ENCODE measurements around the gene SOX30. TPM values are rescaled to one million over a fixed set of nuclear protein-coding genes. Genes with fewer than 3 reads are reported as not detected.

The SOX30 gene
- total RNA-seq, 1 donor from 2014 or later, result 0.17 TPM

DNA sequence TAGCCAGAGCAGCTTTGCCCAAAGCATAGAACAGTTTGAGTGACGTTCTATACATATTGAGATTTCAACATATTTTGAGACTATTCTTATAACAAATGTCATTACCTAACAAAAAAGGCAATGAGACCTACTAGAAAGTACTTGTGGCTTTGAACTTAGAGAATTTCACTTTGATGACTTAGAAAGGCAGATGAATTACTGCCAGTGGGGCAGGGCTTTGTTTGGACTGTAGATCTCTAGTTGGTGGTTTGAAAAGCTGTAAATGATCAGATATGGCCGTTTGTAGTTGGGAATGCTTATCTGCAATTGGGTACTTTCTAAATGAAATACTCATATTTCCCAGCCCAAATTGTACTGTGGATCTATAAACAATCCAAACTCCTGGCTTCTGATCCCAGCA, 28.1 kb downstream of the SOX30 start:
- Mint-ChIP-seq H3K27me3 (ENCODE audit: insufficient read depth, low read depth) (no peaks in the 10 kb centered on the region), H3K27ac (no peak overlapping the region)

DNA sequence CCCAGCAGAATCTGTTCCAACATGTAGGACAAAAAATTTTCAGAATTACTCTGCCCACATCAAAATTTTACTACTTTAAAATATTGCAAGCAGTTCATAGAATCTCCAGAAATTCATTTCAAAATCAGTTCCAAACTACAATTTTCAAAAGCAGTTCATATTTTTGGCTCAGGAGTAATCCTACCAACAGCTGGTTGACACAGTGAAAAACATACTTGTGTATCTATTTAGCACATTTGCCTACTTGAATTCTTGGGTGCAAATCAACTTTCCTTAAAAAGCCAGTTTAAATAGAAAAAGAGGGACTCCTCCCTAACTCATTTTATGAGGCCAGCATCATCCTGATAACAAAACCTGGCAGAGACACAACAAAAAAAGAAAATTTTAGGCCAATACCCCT, 31.5 kb downstream of the SOX30 start:
- H3K27ac ChIP-seq, result no peak overlapping the region
- H3K27me3 ChIP-seq, result no peaks in the 10 kb centered on the region
- no peak overlapping the region for H2AFZ ChIP-seq (replicated peaks)
- H3K4me3 ChIP-seq, result no peak overlapping the region
- no peaks in the 10 kb centered on the region for H3K79me2 ChIP-seq (ENCODE audit: low read depth)
- Mint-ChIP-seq H3K27me3 (ENCODE audit: insufficient read depth, low read depth) (peaks cover 5% of the 10 kb centered on the region), H3K36me3 (no peaks in the 10 kb centered on the region), H3K4me1 (no peaks in the 10 kb centered on the region), H3K9me3 (peaks cover 8% of the 10 kb centered on the region), H3K27ac (no peak overlapping the region), H3K4me3 (no peak overlapping the region)
- DNase-seq (ENCODE audit: low spot score), result no peak
- no peaks in the 10 kb centered on the region for H4K20me1 ChIP-seq (ENCODE audit: low read depth)
- no peaks in the 10 kb centered on the region for H3K4me1 ChIP-seq
- no peaks in the 10 kb centered on the region for H3F3A ChIP-seq (ENCODE audit: low read depth)
- TF ChIP-seq, protein P1, sequence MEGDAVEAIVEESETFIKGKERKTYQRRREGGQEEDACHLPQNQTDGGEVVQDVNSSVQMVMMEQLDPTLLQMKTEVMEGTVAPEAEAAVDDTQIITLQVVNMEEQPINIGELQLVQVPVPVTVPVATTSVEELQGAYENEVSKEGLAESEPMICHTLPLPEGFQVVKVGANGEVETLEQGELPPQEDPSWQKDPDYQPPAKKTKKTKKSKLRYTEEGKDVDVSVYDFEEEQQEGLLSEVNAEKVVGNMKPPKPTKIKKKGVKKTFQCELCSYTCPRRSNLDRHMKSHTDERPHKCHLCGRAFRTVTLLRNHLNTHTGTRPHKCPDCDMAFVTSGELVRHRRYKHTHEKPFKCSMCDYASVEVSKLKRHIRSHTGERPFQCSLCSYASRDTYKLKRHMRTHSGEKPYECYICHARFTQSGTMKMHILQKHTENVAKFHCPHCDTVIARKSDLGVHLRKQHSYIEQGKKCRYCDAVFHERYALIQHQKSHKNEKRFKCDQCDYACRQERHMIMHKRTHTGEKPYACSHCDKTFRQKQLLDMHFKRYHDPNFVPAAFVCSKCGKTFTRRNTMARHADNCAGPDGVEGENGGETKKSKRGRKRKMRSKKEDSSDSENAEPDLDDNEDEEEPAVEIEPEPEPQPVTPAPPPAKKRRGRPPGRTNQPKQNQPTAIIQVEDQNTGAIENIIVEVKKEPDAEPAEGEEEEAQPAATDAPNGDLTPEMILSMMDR (IDR thresholded peaks at IDR 0.05), result no peak
- TF ChIP-seq EZH2phosphoT487 (IDR thresholded peaks at IDR 0.05) (no peak), EZH2 (IDR thresholded peaks at IDR 0.05) (no peak)
- no peaks in the 10 kb centered on the region for H3K9me3 ChIP-seq (ENCODE audit: low read depth)
- H3K36me3 ChIP-seq, result no peaks in the 10 kb centered on the region
- H3K4me2 ChIP-seq, result no peak overlapping the region
- H3K9ac ChIP-seq, result no peak overlapping the region

More for the DNA sequence above, 28.1 kb downstream of the SOX30 start:
- H3K9ac ChIP-seq, result no peak overlapping the region
- no peaks in the 10 kb centered on the region for H3K36me3 ChIP-seq
- DNase-seq (ENCODE audit: low spot score), result no peak
- peaks cover 8% of the 10 kb centered on the region for H3K9me3 Mint-ChIP-seq
- no peaks in the 10 kb centered on the region for H4K20me1 ChIP-seq (ENCODE audit: low read depth)
- H3K27ac ChIP-seq, result no peak overlapping the region
- H3K9me3 ChIP-seq (ENCODE audit: low read depth), result no peaks in the 10 kb centered on the region
- no peak overlapping the region for H2AFZ ChIP-seq (replicated peaks)
- H3K27me3 ChIP-seq, result no peaks in the 10 kb centered on the region
- no peak for TF ChIP-seq EZH2phosphoT487 (IDR thresholded peaks at IDR 0.05)
- TF ChIP-seq EZH2 (IDR thresholded peaks at IDR 0.05), result no peak
- TF ChIP-seq, protein P1 (IDR thresholded peaks at IDR 0.05), result no peak
- H3K79me2 ChIP-seq (ENCODE audit: low read depth), result no peaks in the 10 kb centered on the region
- H3K36me3 Mint-ChIP-seq, result no peaks in the 10 kb centered on the region
- no peak overlapping the region for H3K4me3 ChIP-seq
- H3K4me2 ChIP-seq, result no peak overlapping the region
- H3F3A ChIP-seq (ENCODE audit: low read depth), result no peaks in the 10 kb centered on the region
- H3K4me1 Mint-ChIP-seq, result no peaks in the 10 kb centered on the region
- no peak overlapping the region for H3K4me3 Mint-ChIP-seq
- no peaks in the 10 kb centered on the region for H3K4me1 ChIP-seq

DNA sequence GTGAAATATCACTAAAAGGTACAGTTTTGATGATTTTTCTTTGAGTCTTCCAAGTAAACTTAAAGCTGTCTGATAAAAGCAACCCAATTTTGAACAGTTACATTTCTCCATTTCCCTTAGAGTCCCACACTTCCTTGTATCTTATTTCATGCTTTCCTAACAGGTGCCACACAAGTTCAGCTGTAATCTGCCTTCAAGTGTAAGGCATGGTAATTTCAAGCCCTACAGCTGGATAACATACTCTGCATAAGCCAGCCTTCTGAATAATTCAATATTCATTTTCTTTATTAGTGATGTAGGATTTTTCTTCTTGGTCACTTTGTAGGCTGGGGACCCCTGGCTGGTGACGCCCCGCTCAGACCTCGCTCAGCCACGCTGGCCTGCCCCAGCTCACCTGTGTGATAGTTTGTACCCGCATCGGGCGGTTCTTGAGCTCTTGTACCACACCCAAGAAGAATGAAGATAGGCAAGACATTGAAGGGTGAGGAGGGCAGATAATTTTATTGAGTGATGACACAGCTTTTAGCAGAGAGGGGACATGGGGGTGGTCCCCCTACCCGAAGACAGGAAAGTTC, 34.0 kb downstream of the SOX30 start:
- Histone ChIP-seq H3K4me1 (no peaks in the 10 kb centered on the region), H3K4me2 (no peak overlapping the region), H3K36me3 (no peaks in the 10 kb centered on the region), H3K9me3 (ENCODE audit: low read depth) (no peaks in the 10 kb centered on the region), H3K79me2 (ENCODE audit: low read depth) (no peaks in the 10 kb centered on the region), H3K27me3 (no peaks in the 10 kb centered on the region), H3K27ac (no peak overlapping the region), H3K4me3 (no peak overlapping the region), H3F3A (ENCODE audit: low read depth) (no peaks in the 10 kb centered on the region), H3K9ac (no peak overlapping the region), H2AFZ (replicated peaks) (no peak overlapping the region), H4K20me1 (ENCODE audit: low read depth) (no peaks in the 10 kb centered on the region)
- Mint-ChIP-seq H3K4me3 (no peak overlapping the region), H3K27ac (no peak overlapping the region), H3K4me1 (no peaks in the 10 kb centered on the region), H3K27me3 (ENCODE audit: insufficient read depth, low read depth) (peaks cover 5% of the 10 kb centered on the region), H3K36me3 (no peaks in the 10 kb centered on the region), H3K9me3 (peaks cover 8% of the 10 kb centered on the region)
- DNase-seq (ENCODE audit: low spot score), result no peak
- TF ChIP-seq EZH2 (IDR thresholded peaks at IDR 0.05), result no peak
- no peak for TF ChIP-seq EZH2phosphoT487 (IDR thresholded peaks at IDR 0.05)
- TF ChIP-seq, protein P1 (IDR thresholded peaks at IDR 0.05), result no peak
